ENCODE measurements around the gene GNB3. TPM values are rescaled to one million over a fixed set of nuclear protein-coding genes. Genes with fewer than 3 reads are reported as not detected.
"Not testable (repeated sequence)": the region's sequence is repeated elsewhere in the genome, so short reads cannot be mapped to it uniquely, and the experiment has no call there.

The GNB3 gene
- total RNA-seq, 1 experiment from 2014 or later, result not detected

GRCh38 chr12:6879824-6880223, 39.1 kb downstream of the GNB3 start:
- not testable (repeated sequence) for H3K27ac ChIP-seq; H3K4me3 ChIP-seq; DNase-seq (ENCODE audit: low read depth in 1 of 2, low spot score in 2 of 2); H3K4me1 ChIP-seq (replicated peaks); H3K27me3 ChIP-seq (replicated peaks); H3K9me3 ChIP-seq (replicated peaks)
- H3K36me3 ChIP-seq, result peaks cover 32% of the 10 kb centered on the region

GRCh38 chr12:6883252-6883651, 42.5 kb downstream of the GNB3 start:
- H3K27me3 ChIP-seq (replicated peaks), result no peaks in the 10 kb centered on the region
- no peaks in the 10 kb centered on the region for H3K9me3 ChIP-seq (replicated peaks)
- 0 out of 2 replicates have a peak, but pooled peaks cover under 1% of the 10 kb centered on the region for H3K4me1 ChIP-seq (replicated peaks)
- no peak overlapping the region for H3K4me3 ChIP-seq
- no peak overlapping the region for H3K27ac ChIP-seq
- peaks cover 33% of the 10 kb centered on the region for H3K36me3 ChIP-seq
- no peak for DNase-seq (ENCODE audit: low read depth in 1 of 2, low spot score in 2 of 2)

GRCh38 chr12:6883683-6884082, 43.0 kb downstream of the GNB3 start:
- Histone ChIP-seq H3K27me3 (replicated peaks) (no peaks in the 10 kb centered on the region), H3K36me3 (peaks cover 35% of the 10 kb centered on the region), H3K4me1 (replicated peaks) (peaks cover 4% of the 10 kb centered on the region; the same call in 1 of the 2 replicates), H3K27ac (no peak overlapping the region), H3K9me3 (replicated peaks) (no peaks in the 10 kb centered on the region), H3K4me3 (no peak overlapping the region)
- no peak for DNase-seq (ENCODE audit: low read depth in 1 of 2, low spot score in 2 of 2)

- Histone ChIP-seq H3K9me3 (replicated peaks) (no peaks in the 10 kb centered on the region), H3K4me1 (replicated peaks) (peaks cover 4% of the 10 kb centered on the region; the same call in 1 of the 2 replicates), H3K27me3 (replicated peaks) (no peaks in the 10 kb centered on the region), H3K36me3 (peaks cover 30% of the 10 kb centered on the region), H3K4me3 (no peak overlapping the region), H3K27ac (no peak overlapping the region)
- DNase-seq (ENCODE audit: low read depth in 1 of 2, low spot score in 2 of 2), result no peak
Measured at GRCh38 chr12:6884539-6884938, 43.8 kb downstream of the GNB3 start.

GRCh38 chr12:6886206-6886999, 45.7 kb downstream of the GNB3 start:
- not testable (repeated sequence) for H3K27ac ChIP-seq; H3K9me3 ChIP-seq (replicated peaks); DNase-seq (ENCODE audit: low read depth in 1 of 2, low spot score in 2 of 2); H3K27me3 ChIP-seq (replicated peaks); H3K4me3 ChIP-seq
- Histone ChIP-seq H3K4me1 (replicated peaks) (peaks cover 15% of the 10 kb centered on the region), H3K36me3 (peaks cover 30% of the 10 kb centered on the region)

GRCh38 chr12:6887460-6887859, 46.7 kb downstream of the GNB3 start:
- Histone ChIP-seq H3K36me3 (peaks cover 30% of the 10 kb centered on the region), H3K9me3 (replicated peaks) (no peaks in the 10 kb centered on the region)
- no peak for DNase-seq (ENCODE audit: low read depth in 1 of 2, low spot score in 2 of 2)

GRCh38 chr12:6888360-6888759, 47.6 kb downstream of the GNB3 start:
- DNase-seq (ENCODE audit: low read depth in 1 of 2, low spot score in 2 of 2), result no peak
- H3K4me3 ChIP-seq, result no peak overlapping the region
- peaks cover 18% of the 10 kb centered on the region for H3K4me1 ChIP-seq (replicated peaks)
- H3K27ac ChIP-seq, result no peak overlapping the region
- H3K27me3 ChIP-seq (replicated peaks), result no peaks in the 10 kb centered on the region
- no peaks in the 10 kb centered on the region for H3K9me3 ChIP-seq (replicated peaks)
- peaks cover 26% of the 10 kb centered on the region for H3K36me3 ChIP-seq

More at GRCh38 chr12:6887460-6887859, 46.7 kb downstream of the GNB3 start:
- Histone ChIP-seq H3K4me1 (replicated peaks) (peaks cover 18% of the 10 kb centered on the region), H3K27ac (no peak overlapping the region), H3K27me3 (replicated peaks) (no peaks in the 10 kb centered on the region), H3K4me3 (no peak overlapping the region)

GRCh38 chr12:6888794-6889193, 48.1 kb downstream of the GNB3 start:
- H3K9me3 ChIP-seq (replicated peaks); H3K4me3 ChIP-seq; DNase-seq (ENCODE audit: low read depth in 1 of 2, low spot score in 2 of 2); H3K27me3 ChIP-seq (replicated peaks); H3K27ac ChIP-seq: not testable (repeated sequence)
- H3K36me3 ChIP-seq, result peaks cover 23% of the 10 kb centered on the region
- H3K4me1 ChIP-seq (replicated peaks), result peaks cover 18% of the 10 kb centered on the region

- H3K4me3 ChIP-seq; H3K9me3 ChIP-seq (replicated peaks); DNase-seq (ENCODE audit: low read depth in 1 of 2, low spot score in 2 of 2); H3K27me3 ChIP-seq (replicated peaks): not testable (repeated sequence)
- Histone ChIP-seq H3K36me3 (peaks cover 11% of the 10 kb centered on the region), H3K27ac (peak overlapping the region; percentile 93), H3K4me1 (replicated peaks) (peaks cover 18% of the 10 kb centered on the region)
Measured at GRCh38 chr12:6889775-6890573, 49.2 kb downstream of the GNB3 start.

GRCh38 chr12:6890789-6891645, 50.3 kb downstream of the GNB3 start:
- Histone ChIP-seq H3K36me3 (peaks cover 5% of the 10 kb centered on the region), H3K27ac (peak overlapping the region; percentile 93), H3K4me3 (peak overlapping the region; percentile 33), H3K4me1 (replicated peaks) (peaks cover 18% of the 10 kb centered on the region), H3K9me3 (replicated peaks) (no peaks in the 10 kb centered on the region), H3K27me3 (replicated peaks) (no peaks in the 10 kb centered on the region)
- peak; percentile 98 to 99 for DNase-seq (ENCODE audit: low read depth in 1 of 2, low spot score in 2 of 2)

- no peaks in the 10 kb centered on the region for H3K9me3 ChIP-seq (replicated peaks)
- peaks cover 5% of the 10 kb centered on the region for H3K36me3 ChIP-seq
- peaks cover 18% of the 10 kb centered on the region for H3K4me1 ChIP-seq (replicated peaks)
- peak overlapping the region; percentile 61 for H3K27ac ChIP-seq
- no peaks in the 10 kb centered on the region for H3K27me3 ChIP-seq (replicated peaks)
- DNase-seq (ENCODE audit: low read depth in 1 of 2, low spot score in 2 of 2), result no peak
- H3K4me3 ChIP-seq, result peak overlapping the region; percentile 33
Measured at GRCh38 chr12:6891646-6892001, 50.9 kb downstream of the GNB3 start.

- not testable (repeated sequence) for DNase-seq (ENCODE audit: low read depth in 1 of 2, low spot score in 2 of 2); H3K36me3 ChIP-seq; H3K27ac ChIP-seq; H3K4me3 ChIP-seq; H3K9me3 ChIP-seq (replicated peaks); H3K27me3 ChIP-seq (replicated peaks)
- peaks cover 18% of the 10 kb centered on the region for H3K4me1 ChIP-seq (replicated peaks)
Measured at GRCh38 chr12:6892683-6893082, 52.0 kb downstream of the GNB3 start.

GRCh38 chr12:6894321-6894720, 53.6 kb downstream of the GNB3 start:
- H3K36me3 ChIP-seq, result no peaks in the 10 kb centered on the region
- no peaks in the 10 kb centered on the region for H3K9me3 ChIP-seq (replicated peaks)
- peaks cover 14% of the 10 kb centered on the region for H3K4me1 ChIP-seq (replicated peaks)
- no peak overlapping the region for H3K27ac ChIP-seq
- no peak for DNase-seq (ENCODE audit: low read depth in 1 of 2, low spot score in 2 of 2)
- no peak overlapping the region for H3K4me3 ChIP-seq
- H3K27me3 ChIP-seq (replicated peaks), result no peaks in the 10 kb centered on the region
